PC-9 (cell line): ENCODE data around the gene FGFR2.

Experiments used
- EZH2 ChIP-seq: fragments of 200-600 bp; sonication (generic); IDR thresholded peaks from 2 replicates; pipeline ENCODE4 v1.8.0; 2017; ENCODE audit warnings: antibody characterized with exemption, low read depth
- TF ChIP-seq, protein P1 (sequence below): fragments of 200-600 bp; sonication (generic); conservative IDR thresholded peaks from 2 replicates; pipeline ENCODE4 v1.6.1; 2017; ENCODE audit warnings: mixed run types, antibody characterized with exemption, mild to moderate bottlenecking, moderate library complexity

DNA sequence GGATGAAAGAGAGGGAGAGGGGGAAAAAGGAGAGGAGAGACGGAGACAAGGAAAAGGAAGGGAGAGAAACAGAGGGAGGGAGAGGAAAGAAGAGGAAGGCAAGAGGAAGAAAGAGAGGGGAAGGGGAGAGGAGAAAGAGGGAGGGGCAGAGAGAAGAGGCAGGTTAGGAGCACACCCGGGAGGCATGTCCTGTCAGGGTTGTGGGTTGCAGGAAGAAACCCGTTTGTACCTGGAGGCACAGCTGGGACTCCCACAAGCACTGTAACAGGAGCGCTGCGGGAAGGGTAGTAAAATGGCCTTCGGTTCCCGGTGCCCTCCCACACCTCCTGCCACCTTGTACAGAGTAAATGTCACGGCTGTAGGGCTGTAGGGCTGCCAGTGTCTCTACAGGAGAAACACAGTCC, 24.7 kb downstream of the FGFR2 start:
- TF ChIP-seq, protein P1, sequence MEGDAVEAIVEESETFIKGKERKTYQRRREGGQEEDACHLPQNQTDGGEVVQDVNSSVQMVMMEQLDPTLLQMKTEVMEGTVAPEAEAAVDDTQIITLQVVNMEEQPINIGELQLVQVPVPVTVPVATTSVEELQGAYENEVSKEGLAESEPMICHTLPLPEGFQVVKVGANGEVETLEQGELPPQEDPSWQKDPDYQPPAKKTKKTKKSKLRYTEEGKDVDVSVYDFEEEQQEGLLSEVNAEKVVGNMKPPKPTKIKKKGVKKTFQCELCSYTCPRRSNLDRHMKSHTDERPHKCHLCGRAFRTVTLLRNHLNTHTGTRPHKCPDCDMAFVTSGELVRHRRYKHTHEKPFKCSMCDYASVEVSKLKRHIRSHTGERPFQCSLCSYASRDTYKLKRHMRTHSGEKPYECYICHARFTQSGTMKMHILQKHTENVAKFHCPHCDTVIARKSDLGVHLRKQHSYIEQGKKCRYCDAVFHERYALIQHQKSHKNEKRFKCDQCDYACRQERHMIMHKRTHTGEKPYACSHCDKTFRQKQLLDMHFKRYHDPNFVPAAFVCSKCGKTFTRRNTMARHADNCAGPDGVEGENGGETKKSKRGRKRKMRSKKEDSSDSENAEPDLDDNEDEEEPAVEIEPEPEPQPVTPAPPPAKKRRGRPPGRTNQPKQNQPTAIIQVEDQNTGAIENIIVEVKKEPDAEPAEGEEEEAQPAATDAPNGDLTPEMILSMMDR, result no peak
- TF ChIP-seq EZH2, result no peak
